ENCODE measurements around the gene KRT5.

The KRT5 gene

DNA sequence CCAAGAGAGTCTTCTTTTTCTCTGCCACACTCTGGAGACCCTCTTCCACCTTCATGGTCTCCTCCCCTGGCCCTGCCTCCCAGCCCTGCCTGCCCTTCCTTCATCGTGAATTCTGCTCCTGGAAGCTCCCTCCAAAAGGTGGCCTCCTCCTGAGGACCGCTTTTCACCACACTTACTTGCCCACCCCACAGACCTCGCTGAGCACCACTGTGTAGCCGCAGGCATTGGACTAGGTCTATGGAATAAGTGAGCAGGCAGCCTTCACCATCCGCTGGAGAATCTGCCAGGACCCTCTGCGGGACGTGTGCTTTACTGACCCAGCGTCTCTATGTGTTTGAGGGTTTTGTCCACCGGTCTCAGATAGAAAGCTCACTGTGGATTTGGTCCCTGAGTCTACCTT, 9.7 kb upstream of the KRT5 start:
- no peak for TF ChIP-seq CTCF (conservative IDR thresholded peaks at IDR 0.05)
- no peak overlapping the region for H3K27ac ChIP-seq

DNA sequence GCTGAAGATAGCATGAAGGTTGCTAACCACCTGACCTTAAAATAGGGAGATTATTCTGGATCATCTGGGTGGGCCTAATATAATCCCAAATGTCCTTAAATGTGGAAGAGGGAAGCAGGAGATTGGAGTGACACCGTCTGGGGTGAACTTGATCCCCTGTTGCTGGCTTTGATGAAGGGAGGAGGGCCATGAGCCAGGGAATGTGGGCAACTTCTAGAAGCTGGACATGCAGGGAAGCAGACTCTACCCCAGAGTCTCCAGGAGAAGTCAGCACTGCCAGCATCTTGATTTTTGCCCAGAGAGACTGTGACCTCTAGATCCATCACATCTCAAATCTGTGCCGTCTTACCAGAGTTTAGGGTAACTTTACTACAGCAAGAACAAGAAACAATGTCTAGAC, 9.2 kb upstream of the KRT5 start:
- TF ChIP-seq CTCF (conservative IDR thresholded peaks at IDR 0.05): no peak

GRCh38 chr12:52528641-52529143, 8.5 kb upstream of the KRT5 start:
- H3K27ac ChIP-seq: no peak overlapping the region
- TF ChIP-seq CTCF (conservative IDR thresholded peaks at IDR 0.05): no peak

More for the DNA sequence above, 9.2 kb upstream of the KRT5 start:
- no peak overlapping the region for H3K27ac ChIP-seq

GRCh38 chr12:52527121-52527800, 7.1 kb upstream of the KRT5 start:
- H3K27ac ChIP-seq: no peak overlapping the region
- TF ChIP-seq CTCF (conservative IDR thresholded peaks at IDR 0.05): no peak

DNA sequence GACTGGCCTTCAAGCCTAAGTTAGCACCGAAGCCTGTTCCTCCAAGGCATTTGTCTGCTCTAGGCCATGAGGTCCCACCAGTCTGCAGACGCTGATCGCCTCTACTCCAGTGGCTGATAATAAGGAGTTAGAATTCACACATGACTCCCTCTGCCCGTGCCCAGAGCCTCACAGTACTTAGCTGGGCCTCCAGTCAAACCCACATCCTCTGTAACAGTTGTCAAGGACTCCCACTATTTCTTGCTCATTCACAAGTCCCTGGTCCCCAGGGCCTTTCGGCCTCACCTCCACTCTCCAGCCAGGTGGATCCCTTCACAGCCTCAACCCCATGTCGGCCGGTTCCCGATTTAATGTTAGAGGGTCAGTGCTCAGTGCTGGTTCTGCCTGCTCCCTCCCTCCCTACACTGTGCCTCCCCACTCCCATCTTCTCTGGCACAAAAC, 6.3 kb upstream of the KRT5 start:
- no peak overlapping the region for H3K27ac ChIP-seq
- no peak for TF ChIP-seq CTCF (conservative IDR thresholded peaks at IDR 0.05)

GRCh38 chr12:52525661-52526499, 5.7 kb upstream of the KRT5 start:
- no peak for TF ChIP-seq CTCF (conservative IDR thresholded peaks at IDR 0.05)
- H3K27ac ChIP-seq: no peak overlapping the region

GRCh38 chr12:52524898-52525591, 4.9 kb upstream of the KRT5 start:
- no peak overlapping the region for H3K27ac ChIP-seq

More at GRCh38 chr12:52524898-52525591, 4.9 kb upstream of the KRT5 start:
- no peak for TF ChIP-seq CTCF (conservative IDR thresholded peaks at IDR 0.05)

All from VCaP (cell line).